DND-41 (cell line): ENCODE results near the gene NCOA3.

ENCODE experiments used
- ATAC-seq: fragments of 200-7000 bp; cut with Tn5 transposase; 3 replicates; pipeline ENCODE4 v1.9.1; 2021; ENCODE audit warnings: low read depth; ENCODE audit not compliant: insufficient read depth
- DNase-seq: peaks from one replicate; pipeline ENCODE4 v3.0.0-alpha.2; 2020
- H2AFZ ChIP-seq: 2 replicates; pipeline ENCODE4 v1.6.0; 2012; ENCODE audit warnings: low read depth, low read length
- H3K27ac ChIP-seq: 2 replicates; pipeline ENCODE4 v1.5.1; 2012; ENCODE audit warnings: low read length, inconsistent platforms
- H3K27me3 ChIP-seq: fragments of 200-600 bp; sonication (generic); 2 replicates; pipeline ENCODE4 v1.6.0; 2012; ENCODE audit warnings: low read length, mild to moderate bottlenecking, inconsistent platforms; ENCODE audit not compliant: insufficient read depth, poor library complexity
- H3K36me3 ChIP-seq: 2 replicates; pipeline ENCODE4 v1.5.1; 2012; ENCODE audit warnings: low read length, inconsistent platforms; ENCODE audit not compliant: insufficient read depth
- H3K4me1 ChIP-seq: 2 replicates; pipeline ENCODE4 v1.5.1; 2012; ENCODE audit warnings: mild to moderate bottlenecking, low read length; ENCODE audit not compliant: insufficient read depth
- H3K4me2 ChIP-seq: 2 replicates; pipeline ENCODE4 v1.6.0; 2012; ENCODE audit warnings: mild to moderate bottlenecking, moderate library complexity, low read length, inconsistent platforms; ENCODE audit not compliant: insufficient read depth
- H3K4me3 ChIP-seq, 2 experiments: fragments of 200-600 bp in 1 of 2; shearing (Covaris generic) in 1 of 2; 2 replicates each; pipeline ENCODE4 v1.5.1; 2012 to 2016; ENCODE audit warnings: inconsistent platforms in 2 of 2, low read length in 2 of 2, mild to moderate bottlenecking in 2 of 2, low read depth in 1 of 2, moderate library complexity in 1 of 2
- H3K79me2 ChIP-seq: 2 replicates; pipeline ENCODE4 v1.6.0; 2012; ENCODE audit warnings: low read length, inconsistent platforms; ENCODE audit not compliant: insufficient read depth
- H3K9ac ChIP-seq: 2 replicates; pipeline ENCODE4 v1.6.0; 2012; ENCODE audit warnings: low read depth, mild to moderate bottlenecking, inconsistent platforms, low read length, moderate library complexity
- H3K9me3 ChIP-seq: 2 replicates; pipeline ENCODE4 v1.5.1; 2012; ENCODE audit warnings: low read length, moderate library complexity, mild to moderate bottlenecking, inconsistent platforms; ENCODE audit not compliant: insufficient read depth, severe bottlenecking
- H4K20me1 ChIP-seq: 2 replicates; pipeline ENCODE4 v1.6.0; 2012; ENCODE audit warnings: low read length; ENCODE audit not compliant: insufficient read depth
- EZH2 ChIP-seq: IDR thresholded peaks from 3 replicates; pipeline ENCODE4 v1.6.1; 2012; ENCODE audit warnings: borderline replicate concordance, low read depth, mild to moderate bottlenecking, moderate library complexity, low read length, inconsistent platforms; ENCODE audit not compliant: severe bottlenecking
- TF ChIP-seq, protein P1 (sequence below): IDR thresholded peaks from 2 replicates; pipeline ENCODE4 v1.5.1; 2012; ENCODE audit warnings: borderline replicate concordance, low read length, moderate library complexity, mild to moderate bottlenecking; ENCODE audit not compliant: poor library complexity, severe bottlenecking; ENCODE audit errors: extremely low read depth

The NCOA3 gene

DNA sequence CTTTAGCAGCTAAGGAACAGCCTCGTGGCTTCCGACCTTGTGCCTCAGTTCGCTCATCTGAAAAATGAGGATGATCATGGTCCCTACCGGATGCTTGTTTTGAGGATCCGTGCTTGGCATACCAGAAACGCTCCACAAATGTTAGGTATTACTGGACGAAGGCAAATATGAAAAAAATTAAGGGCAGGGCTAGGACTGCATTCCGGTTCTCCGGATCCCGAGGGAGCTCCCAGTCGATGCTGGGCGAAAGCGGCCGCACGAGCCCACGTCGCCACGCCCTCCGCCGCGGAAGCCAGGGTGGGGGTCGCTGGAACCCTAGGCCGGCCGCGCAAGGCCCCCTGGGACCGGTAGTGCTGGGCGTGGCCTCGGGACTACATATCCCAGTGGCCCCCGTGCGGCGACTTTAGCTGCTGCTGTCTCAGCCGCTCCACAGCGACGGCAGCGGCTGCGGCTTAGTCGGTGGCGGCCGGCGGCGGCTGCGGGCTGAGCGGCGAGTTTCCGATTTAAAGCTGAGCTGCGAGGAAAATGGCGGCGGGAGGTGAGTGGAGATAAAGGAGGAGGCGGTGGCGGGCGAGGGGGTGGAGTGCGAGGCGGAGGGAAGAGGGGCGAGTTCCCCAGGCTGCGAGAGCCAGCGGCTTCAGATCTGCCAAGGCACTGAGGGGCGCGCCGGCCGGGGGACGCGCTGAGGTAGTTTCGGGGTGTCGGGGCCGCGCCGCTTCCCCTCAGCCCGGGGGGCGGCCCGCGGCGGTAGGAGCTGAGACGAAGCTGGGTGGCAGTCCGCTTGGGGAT, at the start of gene NCOA3:
NCOA3 (plus strand) TSS at position 406 of the 789 bp plus-strand sequence. CDS start 120,361 bp downstream, outside the sequence.
- H2AFZ ChIP-seq, result peak within 1 kb of the TSS; percentile 99
- DNase-seq (peak; percentile 98), ATAC-seq (peak; percentile 95)
- peaks cover 44% of the 10 kb centered on the region for H3K79me2 ChIP-seq
- peak within 1 kb of the TSS; percentile 87 to 98 for H3K4me3 ChIP-seq
- H3K27me3 ChIP-seq, result no peaks in the 10 kb centered on the region
- H3K4me1 ChIP-seq, result peaks cover 34% of the 10 kb centered on the region
- H3K36me3 ChIP-seq, result no peaks in the 10 kb centered on the region; the same call in 1 of the 2 replicates
- peak within 1 kb of the TSS; percentile 83 for H3K27ac ChIP-seq
- H3K9ac ChIP-seq, result peak within 1 kb of the TSS; percentile 73
- H4K20me1 ChIP-seq, result peaks cover 6% of the 10 kb centered on the region; the same call in 1 of the 2 replicates
- H3K4me2 ChIP-seq, result peak within 1 kb of the TSS; percentile 97
- TF ChIP-seq EZH2, result no peak
- TF ChIP-seq, protein P1, sequence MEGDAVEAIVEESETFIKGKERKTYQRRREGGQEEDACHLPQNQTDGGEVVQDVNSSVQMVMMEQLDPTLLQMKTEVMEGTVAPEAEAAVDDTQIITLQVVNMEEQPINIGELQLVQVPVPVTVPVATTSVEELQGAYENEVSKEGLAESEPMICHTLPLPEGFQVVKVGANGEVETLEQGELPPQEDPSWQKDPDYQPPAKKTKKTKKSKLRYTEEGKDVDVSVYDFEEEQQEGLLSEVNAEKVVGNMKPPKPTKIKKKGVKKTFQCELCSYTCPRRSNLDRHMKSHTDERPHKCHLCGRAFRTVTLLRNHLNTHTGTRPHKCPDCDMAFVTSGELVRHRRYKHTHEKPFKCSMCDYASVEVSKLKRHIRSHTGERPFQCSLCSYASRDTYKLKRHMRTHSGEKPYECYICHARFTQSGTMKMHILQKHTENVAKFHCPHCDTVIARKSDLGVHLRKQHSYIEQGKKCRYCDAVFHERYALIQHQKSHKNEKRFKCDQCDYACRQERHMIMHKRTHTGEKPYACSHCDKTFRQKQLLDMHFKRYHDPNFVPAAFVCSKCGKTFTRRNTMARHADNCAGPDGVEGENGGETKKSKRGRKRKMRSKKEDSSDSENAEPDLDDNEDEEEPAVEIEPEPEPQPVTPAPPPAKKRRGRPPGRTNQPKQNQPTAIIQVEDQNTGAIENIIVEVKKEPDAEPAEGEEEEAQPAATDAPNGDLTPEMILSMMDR, result peak; percentile 35
- no peaks in the 10 kb centered on the region for H3K9me3 ChIP-seq

- no peak overlapping the region for H3K27ac ChIP-seq
These were observed 48.9 kb upstream of the NCOA3 start for GRCh38 chr20:47452736-47453161.

GRCh38 chr20:47453167-47453782, 48.4 kb upstream of the NCOA3 start:
- H3K27me3 ChIP-seq, result no peaks in the 10 kb centered on the region
- no peak overlapping the region for H3K4me3 ChIP-seq
- no peaks in the 10 kb centered on the region for H3K4me1 ChIP-seq
- DNase-seq (no peak), ATAC-seq (no peak)
- TF ChIP-seq EZH2, result no peak
- H3K4me2 ChIP-seq, result no peak overlapping the region
- no peaks in the 10 kb centered on the region for H3K9me3 ChIP-seq
- no peaks in the 10 kb centered on the region for H4K20me1 ChIP-seq
- H3K79me2 ChIP-seq, result no peaks in the 10 kb centered on the region
- no peaks in the 10 kb centered on the region for H3K36me3 ChIP-seq
- H2AFZ ChIP-seq, result no peak overlapping the region
- no peak overlapping the region for H3K27ac ChIP-seq
- H3K9ac ChIP-seq, result no peak overlapping the region

More at GRCh38 chr20:47452736-47453161, 48.9 kb upstream of the NCOA3 start:
- H4K20me1 ChIP-seq, result no peaks in the 10 kb centered on the region
- H3K27me3 ChIP-seq, result no peaks in the 10 kb centered on the region
- no peak for TF ChIP-seq EZH2
- TF ChIP-seq, protein P1, result no peak
- no peaks in the 10 kb centered on the region for H3K79me2 ChIP-seq
- H3K9ac ChIP-seq, result no peak overlapping the region
- no peaks in the 10 kb centered on the region for H3K9me3 ChIP-seq
- no peak overlapping the region for H3K4me2 ChIP-seq
- H2AFZ ChIP-seq, result no peak overlapping the region
- DNase-seq (no peak), ATAC-seq (no peak)
- no peaks in the 10 kb centered on the region for H3K36me3 ChIP-seq
- H3K4me3 ChIP-seq, result no peak overlapping the region
- no peaks in the 10 kb centered on the region for H3K4me1 ChIP-seq
